ENCODE data around the gene FANCE.
"Not testable (repeated sequence)": the region's sequence is repeated elsewhere in the genome, so short reads cannot be mapped to it uniquely, and the experiment has no call there.

Gene FANCE

DNA sequence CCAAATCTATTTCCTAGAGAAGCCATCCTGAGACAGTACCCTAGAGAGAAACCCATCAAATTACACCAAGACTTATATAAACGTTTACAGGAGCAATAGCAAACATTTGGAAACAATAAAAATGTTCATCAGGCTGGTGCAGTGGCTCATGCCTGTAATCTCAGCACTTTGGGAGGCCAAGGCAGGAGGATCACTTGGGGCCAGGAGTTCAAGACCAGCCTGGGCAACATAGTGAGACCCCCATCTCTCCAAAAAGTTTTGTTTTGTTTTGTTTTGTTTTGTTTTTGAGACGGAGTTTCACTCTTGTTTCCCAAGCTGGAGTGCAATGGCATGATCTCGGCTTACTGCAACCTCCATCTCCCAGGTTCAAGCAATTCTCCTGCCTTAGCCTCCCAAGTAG, 19.4 kb upstream of the FANCE start:
- not testable (repeated sequence) for DNase-seq

- DNase-seq = no peak
Measured at GRCh38 chr6:35435074-35435837, 16.9 kb upstream of the FANCE start.

DNA sequence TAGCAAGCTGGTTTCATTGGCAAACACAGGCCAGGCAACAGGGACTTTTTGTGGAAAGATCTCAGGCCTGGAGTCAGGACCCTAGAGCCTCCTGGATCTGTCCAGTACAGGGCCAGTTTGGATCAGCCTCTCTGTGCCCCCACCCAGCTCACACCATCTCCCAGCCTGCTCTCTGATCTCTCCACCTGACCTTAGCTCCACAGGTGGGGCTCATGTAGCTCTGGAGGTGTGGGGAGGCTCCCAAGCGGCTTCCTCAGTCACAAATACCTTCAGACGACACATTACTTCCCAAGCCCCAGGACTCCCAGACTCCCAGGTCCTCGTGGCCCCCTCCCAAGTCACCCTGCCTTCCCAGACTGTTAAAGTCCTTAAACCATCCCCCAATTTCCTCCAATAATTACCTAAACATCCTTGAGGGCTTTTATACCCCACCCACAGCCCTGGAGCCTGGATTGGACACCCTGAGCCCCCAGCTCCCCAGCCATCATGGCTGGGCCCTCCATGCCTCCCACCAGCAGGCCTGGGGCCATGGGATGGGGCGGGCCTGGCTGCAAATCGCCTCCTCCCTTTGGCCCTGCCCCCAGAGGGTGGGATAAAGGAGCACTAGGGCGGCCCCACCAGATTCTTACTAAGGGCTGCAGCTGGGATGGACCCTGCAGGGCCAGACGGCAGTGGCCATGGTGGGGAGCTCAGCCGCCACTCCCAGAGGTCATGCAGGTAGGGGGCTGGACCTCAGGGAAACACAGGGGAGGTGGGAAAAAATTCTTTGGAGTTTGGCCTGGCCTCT, 15.9 kb upstream of the FANCE start:
- no peak for DNase-seq

GRCh38 chr6:35438378-35439065, 13.6 kb upstream of the FANCE start:
- not testable (repeated sequence) for DNase-seq

- no peak for DNase-seq
Measured at GRCh38 chr6:35439308-35439707, 12.8 kb upstream of the FANCE start.

GRCh38 chr6:35441205-35441604, 10.9 kb upstream of the FANCE start:
- DNase-seq = no peak

- no peak for DNase-seq
Measured at GRCh38 chr6:35441642-35442041, 10.5 kb upstream of the FANCE start.

- DNase-seq = no peak
Measured at GRCh38 chr6:35442693-35443092, 9.4 kb upstream of the FANCE start.

DNA sequence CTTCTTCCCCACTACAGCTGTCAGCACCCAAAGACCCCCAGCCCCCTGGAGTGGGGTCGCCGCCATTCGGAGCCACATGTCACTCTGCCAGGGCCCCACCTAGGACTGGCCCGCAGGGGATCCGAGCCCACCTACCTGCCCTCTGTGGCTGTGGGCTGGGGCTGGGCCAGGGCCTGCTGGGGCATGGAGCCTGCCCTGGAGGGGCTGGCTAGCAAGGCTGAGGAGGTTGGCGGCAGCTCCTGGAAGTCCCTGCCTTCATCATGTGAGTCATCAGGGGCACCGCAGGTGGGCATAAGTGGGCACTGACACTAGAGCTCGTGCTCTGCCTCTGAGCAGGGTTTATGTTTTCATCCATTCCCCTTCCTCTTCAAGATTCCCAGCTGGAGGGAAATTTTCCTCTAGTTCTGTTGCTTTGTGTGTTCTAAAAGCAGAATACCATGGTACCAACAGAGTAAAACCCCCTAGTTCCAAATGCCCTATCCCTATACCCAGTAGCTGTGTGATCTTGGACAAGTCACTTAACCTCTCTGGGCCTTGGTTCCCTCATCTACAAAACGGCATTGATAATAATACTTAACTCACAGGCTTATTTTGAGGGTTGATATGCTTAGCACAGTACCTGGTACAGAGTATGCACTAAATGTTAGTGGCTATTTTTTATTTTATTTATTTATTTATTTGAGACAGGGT, 8.7 kb upstream of the FANCE start:
- no peak for DNase-seq

GRCh38 chr6:35445691-35446090, 6.4 kb upstream of the FANCE start:
- DNase-seq = peak; percentile 23

DNA sequence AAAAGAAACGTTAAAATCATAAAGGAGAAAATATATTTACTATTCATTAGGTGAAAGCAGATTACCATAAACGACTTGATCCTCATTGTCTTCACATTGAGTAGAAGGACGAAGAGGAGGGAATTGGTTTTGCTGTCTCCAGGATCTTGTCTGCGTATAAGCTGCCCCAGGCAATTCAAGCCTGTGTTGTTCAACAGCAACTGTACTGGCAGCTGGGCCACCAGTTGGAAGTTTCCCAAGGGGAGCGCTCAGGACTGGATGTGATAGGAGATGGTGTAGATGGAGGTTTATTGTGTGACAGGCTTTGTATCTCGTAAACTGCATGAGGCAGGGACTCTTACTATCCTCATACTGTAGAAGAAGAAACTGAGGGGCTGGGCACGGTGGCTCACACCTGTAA, 3.9 kb upstream of the FANCE start:
- DNase-seq = no peak

DNA sequence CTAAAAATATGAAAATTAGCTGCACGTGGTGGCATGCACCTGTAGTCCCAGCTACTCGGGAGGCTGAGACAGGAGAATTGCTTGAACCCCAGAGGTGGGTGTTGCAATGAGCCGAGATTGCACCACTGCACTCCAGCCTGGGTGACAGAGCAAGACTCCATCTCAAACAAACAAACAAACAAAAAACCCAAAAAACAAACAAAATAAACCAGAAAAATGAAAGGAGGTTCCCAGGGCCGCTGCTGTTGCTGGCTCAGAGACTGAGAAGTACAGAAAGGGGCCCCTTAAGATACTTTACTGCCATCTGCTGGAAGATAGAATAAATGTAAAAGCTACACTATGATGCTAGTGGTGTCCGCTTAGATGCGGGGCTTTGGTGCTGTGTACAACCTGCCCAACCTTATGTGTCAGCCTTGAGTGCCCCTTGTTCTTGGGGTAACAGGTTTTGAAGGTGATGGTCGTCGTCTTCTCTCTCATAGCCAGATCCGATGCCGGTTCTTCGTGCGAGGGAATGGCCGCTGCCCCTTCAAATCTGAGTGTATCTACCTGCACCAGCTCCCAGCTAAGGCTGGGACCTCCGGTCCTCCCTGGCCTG, 2.8 kb upstream of the FANCE start:
- peak; percentile 69 for DNase-seq

DNA sequence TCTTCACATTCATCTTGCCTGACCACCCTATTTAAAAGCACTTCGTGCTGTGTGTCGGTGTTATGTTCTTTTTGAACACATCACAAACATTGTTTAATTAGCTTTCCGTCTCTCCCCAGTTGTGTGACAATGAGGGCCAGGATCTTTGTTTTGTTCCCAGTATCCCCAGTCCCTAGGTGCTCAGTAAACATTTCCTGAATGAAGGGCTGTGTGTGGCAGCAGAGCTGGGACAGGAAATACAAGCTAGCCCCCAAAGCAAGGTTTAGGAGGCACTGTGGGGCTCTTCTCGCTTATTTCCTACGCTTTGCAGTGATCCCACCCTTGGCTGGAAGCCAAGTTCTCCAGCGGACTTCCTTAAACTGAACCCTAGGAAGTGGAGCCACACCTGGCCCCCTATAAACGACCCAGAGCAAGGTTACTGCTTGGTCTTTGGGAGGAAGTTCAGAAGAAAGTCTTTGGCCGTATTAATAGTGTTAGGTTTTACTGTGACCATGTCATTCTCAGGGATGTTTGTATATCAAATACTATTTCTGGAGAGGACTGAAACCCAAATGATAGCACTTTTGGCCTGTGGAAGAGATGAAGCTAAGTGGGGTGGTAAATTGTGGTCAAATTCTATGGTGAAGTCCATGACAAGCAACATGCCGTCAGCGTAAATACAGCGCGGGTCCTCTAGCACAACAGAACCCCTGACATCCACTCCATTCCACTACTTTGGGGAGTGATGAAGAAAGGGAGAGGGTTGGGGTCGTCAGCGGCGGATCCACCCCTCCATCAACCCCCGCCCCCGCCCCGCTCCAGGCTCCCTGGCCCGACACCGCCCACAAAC, 570 bp upstream of the FANCE start:
- no peak for DNase-seq

- DNase-seq = no peak
Measured at GRCh38 chr6:35453236-35453635, 1.1 kb downstream of the FANCE start.

GRCh38 chr6:35454391-35455110, 2.4 kb downstream of the FANCE start:
- peak; percentile 42 for DNase-seq

DNA sequence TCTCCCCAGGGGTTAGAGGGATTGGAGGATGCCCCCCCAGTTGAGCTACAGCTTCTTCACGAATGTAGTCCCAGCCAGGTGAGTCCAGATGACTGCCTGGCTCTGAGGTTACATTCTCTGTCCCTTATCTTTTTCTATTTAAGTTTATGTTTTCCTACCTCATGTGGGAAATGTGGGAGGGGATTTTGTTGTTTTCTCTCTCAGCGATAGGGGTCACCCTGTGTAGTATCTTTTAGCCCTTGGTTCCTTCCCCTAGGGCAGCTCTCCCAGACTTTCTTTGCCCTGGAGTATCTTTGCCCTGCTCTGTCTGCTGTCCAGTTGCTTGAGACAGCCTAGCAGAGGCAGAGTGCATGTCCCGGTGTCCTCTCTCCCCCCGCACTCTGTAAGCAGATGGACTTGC, 5.8 kb downstream of the FANCE start:
- DNase-seq = no peak

DNA sequence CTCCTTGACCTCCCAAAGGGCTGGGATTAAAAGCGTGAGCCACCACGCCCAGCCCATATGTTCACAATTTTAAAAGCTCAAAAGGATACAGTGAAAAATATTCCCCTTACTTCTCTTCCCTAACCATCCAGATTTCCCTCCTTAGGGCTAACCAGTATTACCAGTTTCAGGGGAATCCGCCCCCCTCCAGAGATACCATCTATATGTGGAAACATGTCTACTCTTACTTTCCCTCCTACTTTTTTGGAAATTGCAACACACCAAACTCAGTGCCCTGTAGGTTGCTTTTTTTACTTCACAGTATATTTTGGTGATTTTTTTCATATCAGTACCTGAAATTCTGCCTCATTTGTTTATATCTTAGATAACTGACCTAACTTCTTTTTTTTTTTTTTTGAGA, 9.1 kb downstream of the FANCE start:
- DNase-seq = no peak

GRCh38 chr6:35463292-35463691, 11.2 kb downstream of the FANCE start:
- no peak for DNase-seq

GRCh38 chr6:35465646-35466045, 13.5 kb downstream of the FANCE start:
- DNase-seq = no peak

DNA sequence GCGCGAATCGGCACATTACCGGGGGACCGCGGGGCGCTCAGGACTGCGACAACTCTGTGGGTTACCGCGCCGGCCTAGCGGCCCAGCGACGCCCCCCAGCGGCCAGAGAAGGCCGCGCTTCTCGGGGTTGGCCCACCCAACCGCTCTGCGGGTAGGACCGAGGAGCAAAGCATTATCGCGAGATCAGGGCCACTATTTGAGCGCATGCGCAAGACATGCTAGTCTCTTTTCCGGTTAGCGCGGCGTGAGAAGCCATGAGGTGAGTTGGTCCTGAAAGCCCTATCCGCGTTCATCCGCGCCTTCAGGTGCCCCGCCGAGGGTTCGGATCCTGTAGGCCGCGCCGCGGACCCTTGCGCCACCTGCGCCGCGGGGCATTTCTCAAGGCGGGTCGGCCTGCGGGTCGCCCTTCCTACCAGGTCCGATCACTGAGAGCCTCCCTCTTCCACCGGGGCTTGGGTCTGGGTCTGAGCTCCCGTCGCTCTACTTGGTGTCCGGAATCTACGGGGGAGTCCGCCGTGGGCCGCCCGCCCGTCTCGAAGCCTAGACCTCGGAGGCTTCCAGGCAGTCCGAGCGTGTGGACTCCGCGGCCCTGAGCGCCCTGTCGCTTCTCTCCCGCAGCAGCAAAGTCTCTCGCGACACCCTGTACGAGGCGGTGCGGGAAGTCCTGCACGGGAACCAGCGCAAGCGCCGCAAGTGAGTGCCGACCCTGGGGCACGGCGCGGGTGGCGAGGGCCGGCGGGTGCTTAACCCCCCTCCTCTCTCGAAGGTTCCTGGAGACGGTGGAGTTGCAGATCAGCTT, 16.2 kb downstream of the FANCE start, which contains the start of gene RPL10A:
TSS of gene RPL10A (plus strand) at position 221 of the 799 bp plus-strand sequence. CDS start at position 255, 34 bp downstream.
- DNase-seq = peak; percentile 97
